Pulmonary artery endothelial cell (primary cell): Measurements from ENCODE around the gene FFAR1. TPM values are rescaled to one million over a fixed set of nuclear protein-coding genes. Genes with fewer than 3 reads are reported as not detected.

Experiments used
- DNase-seq: peaks from one replicate; pipeline ENCODE4 v3.0.0-alpha.2; 2011; ENCODE audit warnings: low read depth, low spot score
- total RNA-seq: library from RNA; depleted of rRNA; stranded (reverse); fragments of >200 nt; gene quantifications from 2 replicates; pipeline ENCODE4 v1.2.3, GENCODE V29; 2014

The FFAR1 gene, protein sequence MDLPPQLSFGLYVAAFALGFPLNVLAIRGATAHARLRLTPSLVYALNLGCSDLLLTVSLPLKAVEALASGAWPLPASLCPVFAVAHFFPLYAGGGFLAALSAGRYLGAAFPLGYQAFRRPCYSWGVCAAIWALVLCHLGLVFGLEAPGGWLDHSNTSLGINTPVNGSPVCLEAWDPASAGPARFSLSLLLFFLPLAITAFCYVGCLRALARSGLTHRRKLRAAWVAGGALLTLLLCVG (N-terminal part only)
- total RNA-seq: not detected in 2 replicates

DNA sequence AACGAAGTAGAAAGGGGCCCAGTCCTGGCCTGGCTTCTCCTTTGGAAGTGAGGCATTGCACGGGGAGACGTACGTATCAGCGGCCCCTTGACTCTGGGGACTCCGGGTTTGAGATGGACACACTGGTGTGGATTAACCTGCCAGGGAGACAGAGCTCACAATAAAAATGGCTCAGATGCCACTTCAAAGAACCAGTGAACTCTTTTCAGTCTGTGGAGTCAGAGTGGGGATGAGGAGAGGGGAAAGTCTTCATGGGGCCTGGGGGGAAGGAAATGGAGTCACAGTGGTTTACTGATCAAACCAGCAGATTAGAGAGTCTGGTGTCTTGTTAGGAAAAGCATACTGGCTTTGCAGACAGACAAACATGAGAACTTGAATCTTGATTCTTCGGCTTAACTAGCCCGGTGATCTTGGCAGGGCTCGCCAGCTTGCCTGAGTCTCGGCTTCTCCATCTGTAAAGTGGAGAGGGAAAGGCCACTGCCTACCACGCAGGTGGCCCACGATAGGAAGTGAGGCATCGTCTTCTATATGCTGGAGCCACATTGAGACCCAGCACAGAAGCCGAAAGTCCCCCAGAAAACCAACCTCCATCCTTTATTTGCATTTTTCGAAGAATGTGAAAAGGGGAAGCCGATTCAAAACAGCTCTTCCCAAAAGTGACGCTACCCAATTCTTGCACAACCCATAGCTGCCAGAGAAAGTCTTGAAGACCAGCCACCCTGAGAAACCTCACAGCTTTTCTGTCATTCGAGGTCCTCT is at the start of gene FFAR1:
Gene FFAR1 (plus strand): TSS at position 732 of the 759 bp plus-strand sequence. CDS start 3,650 bp downstream, outside the sequence.
- DNase-seq: no peak

DNA sequence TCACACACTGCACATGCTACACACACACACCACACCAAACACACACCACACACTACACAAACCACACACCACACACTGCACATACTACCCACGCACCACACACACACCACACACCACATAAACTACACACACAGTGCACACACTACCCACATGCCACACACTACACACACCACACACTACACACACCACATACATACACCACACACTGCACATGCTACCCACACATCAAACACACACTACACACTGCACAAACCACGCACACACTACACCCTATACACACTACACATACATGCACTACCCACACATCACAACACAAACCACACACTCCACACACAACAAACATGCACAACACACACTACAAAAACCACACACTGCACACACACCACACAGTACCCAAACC is 49.8 kb upstream of the FFAR1 start:
- no peak for DNase-seq

DNA sequence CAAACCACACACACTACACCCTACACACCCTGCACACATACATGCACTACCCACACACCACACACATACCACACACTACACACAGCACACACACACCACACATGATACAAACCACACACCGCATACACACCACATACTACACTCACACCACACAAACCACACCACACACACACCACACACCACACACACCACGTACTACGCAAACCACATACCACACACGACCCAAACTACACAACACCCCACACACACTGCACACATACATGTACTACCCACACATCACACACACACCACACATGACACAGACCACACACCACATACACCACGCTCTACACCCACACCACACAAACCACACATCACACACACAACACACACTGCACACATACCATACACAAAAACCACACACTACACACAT is 49.1 kb upstream of the FFAR1 start:
- DNase-seq: no peak

DNA sequence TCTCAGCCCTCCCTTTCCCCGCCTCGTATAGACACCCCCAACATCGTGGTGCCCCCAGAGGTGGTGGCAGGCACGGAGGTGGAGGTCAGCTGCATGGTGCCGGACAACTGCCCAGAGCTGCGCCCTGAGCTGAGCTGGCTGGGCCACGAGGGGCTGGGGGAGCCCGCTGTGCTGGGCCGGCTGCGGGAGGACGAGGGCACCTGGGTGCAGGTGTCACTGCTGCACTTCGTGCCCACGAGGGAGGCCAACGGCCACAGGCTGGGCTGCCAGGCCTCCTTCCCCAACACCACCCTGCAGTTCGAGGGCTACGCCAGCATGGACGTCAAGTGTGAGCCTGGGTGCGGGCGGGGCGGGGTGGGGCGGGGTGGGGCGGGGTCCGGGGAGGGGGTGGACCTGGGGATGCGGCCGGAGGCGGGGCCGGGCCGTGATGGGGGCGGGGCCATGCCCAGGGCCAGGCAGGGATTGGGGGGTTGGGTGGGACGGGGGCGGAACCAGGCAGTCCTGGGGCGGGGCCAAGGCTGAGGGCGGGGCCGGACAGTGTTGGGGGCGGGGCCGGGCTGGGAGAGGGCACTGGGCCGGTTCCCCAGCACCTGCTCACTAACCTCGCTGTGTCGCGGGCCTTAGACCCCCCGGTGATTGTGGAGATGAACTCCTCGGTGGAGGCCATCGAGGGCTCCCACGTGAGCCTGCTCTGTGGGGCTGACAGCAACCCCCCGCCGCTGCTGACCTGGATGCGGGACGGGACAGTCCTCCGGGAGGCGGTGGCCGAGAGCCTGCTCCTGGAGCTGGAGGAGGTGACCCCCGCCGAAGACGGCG is 48.0 kb upstream of the FFAR1 start:
- DNase-seq: no peak

DNA sequence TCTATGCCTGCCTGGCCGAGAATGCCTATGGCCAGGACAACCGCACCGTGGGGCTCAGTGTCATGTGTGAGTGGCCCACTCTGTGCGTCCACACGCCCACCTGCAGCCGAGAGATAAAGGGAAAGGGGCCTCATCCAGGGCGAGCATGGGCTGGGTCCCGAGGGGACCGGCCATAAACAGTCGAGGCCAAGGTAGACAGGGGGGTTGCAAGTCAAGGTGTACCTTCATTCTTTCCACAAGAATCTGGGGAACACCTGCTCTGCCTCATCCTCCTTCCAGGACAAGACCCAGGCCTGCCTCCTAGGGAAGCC is 47.4 kb upstream of the FFAR1 start:
- no peak for DNase-seq

DNA sequence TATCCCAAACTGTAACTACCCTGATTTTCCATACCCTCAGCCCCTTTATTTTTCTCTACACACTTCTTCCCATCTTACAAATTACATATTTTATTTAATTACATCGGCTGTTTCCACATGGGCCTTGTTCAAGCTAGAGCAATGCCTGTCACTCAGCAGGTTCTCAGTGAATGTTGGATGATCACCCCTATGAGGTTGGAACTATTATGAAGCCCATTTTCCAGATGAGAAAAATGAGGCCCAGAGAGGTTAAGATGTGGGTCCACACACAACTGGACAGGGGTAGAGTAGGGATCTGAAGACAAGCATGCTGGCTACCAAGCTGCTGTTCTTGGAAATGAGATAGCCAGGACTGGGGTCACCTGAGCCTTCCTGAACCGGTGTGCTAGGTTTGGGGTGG is 45.7 kb upstream of the FFAR1 start:
- DNase-seq: no peak

DNA sequence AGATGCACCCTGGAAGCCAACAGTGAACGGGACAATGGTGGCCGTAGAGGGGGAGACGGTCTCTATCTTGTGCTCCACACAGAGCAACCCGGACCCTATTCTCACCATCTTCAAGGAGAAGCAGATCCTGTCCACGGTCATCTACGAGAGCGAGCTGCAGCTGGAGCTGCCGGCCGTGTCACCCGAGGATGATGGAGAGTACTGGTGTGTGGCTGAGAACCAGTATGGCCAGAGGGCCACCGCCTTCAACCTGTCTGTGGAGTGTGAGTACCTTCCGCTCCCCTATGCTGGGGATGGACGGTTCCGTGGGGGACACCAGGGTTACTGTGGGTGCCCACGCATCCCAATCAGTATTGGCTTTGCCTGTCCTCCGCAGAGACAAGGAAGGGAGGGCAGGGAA is 45.3 kb upstream of the FFAR1 start:
- no peak for DNase-seq

DNA sequence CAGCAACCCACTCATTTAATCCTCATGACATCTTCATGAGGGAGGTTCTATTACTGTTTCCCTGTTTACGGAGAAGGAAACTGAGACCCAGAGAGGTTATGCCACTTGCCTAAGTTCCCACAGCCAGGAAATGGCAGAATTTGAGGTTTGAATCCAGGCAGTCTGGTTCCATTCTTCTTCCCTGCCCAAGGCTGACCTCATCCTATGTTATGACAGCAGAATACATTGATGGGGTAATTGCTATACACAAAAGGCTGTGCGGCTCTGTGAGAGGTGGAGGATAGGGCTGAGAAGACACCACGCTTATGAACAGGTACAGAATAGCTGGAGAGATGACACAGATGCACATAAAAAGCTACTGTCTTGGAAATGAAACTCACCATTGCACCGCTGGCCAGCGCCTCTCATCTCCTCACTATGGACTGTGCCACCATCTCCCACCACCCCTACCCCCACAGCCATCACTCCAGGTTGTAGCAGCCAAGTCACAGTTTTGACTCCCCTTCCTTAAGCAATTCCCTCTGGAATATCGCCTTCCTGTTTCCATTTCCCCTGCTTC is 44.3 kb upstream of the FFAR1 start:
- DNase-seq: no peak

DNA sequence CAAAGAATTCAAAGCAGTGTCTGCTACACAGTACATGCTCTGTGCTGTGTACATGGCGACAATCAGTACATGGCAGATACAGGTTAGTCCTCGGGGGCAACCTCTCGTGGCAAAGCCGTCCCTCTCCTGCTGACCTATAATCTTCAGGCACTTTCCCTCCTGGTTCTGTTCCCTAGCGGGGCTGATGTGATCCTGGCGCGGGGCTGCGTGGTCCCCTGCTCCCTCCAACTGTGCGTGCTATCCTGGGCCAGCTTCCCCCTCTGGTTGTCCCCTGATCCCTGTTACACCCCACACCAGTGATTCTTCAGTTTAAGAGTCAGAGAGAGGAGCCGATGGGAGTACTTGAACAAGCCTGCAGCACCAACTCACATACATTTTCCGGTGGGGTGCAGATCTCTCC is 43.7 kb upstream of the FFAR1 start:
- DNase-seq: no peak

DNA sequence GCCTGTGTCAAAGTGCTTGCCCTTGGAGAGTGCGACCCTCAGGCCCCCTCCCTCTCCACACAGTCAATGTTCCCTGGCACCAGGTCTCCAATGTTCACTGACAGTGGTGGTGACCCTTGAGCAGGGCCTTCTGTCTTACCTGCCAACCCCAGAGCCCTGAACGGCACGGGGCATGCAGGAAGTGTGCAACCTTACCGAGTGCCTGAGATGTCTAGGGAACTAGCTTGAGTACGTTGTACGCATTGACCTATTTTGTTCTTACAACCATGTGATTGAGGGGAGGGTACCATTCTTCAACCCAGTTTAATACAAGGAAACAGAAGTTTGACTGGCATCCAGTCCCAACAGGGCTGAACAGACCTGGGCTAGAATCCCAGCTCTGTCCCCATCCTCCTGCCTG is 42.5 kb upstream of the FFAR1 start:
- DNase-seq: no peak

DNA sequence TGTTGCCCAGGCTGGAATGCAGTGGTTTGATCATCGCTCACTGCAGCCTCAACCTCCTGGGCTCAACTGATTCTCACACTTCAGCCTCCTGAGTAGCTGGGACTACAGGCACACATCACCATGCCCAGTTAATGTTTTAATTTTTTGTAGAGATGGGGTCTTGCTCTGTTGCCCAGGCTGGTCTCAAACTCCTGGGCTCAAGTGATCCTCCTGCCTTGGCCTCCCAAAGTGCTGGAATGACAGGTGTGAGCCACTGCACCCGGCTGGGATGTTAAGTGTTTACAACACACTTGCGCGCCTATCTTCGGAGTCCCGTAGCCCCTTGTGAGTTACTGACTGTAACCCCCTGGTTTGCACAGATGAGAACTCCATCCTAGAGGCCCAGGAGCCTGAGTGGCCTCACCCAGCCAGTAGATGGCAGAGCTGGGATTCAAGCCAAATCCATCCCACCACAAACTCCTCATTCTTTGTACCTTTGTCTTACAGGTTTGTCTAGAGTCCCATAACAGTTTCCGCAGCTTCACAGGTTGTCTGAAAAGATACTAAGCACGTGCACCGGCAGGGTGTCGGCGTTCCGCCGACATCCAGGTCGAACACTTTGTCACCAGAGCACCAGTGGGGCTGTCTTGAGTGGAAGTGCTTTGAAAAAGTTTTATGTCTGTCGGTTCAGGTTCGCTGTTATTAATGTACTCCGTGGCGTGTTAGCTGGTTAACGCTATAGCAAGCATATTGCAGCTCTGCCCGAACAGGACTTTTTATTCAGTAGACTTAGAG is 41.0 kb upstream of the FFAR1 start:
- no peak for DNase-seq

DNA sequence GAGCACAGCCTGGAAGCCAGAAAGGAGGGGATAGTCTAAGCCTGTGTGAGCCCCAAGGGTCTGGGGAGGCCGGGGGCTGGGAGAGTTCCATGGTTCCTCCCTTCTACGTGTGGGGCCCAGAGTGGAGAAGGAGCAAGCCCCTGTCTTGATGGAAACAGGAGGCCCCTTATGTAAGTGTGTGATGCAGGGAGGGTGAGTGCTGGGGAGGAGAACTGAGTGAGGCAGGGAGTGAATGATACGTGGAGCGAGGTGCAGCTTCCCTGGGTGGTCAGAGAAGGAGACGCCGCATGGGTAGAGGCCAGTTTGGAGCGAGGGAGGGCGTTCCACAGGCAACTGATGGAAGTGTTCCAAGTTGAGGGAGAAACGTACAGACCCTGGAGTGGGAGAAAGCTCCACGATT is 39.8 kb upstream of the FFAR1 start:
- no peak for DNase-seq

DNA sequence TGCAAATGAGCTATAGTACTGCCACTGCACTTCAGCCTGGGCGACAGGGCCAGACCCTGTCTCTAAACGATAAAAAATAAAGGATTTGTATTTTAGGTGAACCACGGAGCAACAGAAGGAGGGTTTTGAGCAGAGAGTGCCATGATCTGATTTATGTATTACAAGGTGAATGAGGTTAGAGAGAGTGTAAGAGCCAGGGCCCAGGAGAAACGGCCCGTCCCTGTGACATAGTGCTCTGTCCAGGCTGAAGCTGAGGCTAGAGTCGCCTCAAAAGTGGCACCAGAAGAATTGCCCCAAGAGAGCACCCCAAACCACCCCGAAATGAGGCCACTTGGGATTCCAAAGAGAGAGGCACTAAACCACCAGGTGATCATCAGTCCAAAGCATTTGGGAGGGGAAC is 38.8 kb upstream of the FFAR1 start:
- no peak for DNase-seq

DNA sequence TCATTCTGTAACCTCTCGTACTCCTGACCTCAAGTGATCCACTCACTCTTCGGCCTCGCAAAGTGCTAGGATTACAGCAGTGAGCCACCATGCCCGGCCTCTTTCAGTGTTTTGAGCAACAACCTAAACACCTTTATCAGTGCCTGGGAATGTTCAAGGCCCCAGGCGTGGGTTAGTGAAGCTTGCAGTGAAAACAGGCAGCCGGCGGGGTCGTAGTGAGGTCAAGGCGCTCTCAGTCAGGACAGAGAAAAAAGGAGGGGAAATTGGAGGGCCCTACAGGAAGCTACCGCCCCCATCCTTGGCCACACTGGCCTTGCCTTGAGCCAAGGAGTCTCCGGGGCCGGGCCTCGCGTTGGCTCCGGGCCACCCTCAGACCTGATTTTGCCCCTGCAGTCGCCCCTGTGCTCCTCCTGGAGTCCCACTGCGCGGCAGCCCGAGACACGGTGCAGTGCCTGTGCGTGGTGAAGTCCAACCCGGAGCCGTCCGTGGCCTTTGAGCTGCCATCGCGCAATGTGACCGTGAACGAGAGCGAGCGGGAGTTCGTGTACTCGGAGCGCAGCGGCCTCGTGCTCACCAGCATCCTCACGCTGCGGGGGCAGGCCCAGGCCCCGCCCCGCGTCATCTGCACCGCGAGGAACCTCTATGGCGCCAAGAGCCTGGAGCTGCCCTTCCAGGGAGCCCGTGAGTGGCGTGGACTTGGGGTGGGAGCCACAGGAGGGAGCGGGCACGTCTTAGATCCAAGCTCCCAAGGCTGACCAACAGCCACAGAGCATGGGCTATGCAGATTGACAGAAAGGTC is 38.0 kb upstream of the FFAR1 start:
- no peak for DNase-seq

DNA sequence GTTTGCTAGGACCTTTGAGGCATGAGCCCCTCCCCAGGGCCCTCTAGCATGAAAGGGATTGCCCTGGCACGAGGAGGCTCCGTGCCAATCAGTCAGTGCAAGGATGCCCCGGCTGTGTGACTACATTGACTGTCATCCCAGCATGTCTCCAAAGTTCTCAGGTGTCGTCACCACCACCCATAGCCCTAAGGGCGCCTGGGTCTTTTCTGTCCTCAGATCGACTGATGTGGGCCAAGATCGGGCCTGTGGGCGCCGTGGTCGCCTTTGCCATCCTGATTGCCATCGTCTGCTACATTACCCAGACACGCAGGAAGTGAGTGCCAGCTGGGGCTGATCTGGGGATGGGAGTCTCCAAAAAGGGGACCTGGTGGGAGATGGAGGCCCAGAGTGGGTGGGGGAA is 37.4 kb upstream of the FFAR1 start:
- DNase-seq: no peak

DNA sequence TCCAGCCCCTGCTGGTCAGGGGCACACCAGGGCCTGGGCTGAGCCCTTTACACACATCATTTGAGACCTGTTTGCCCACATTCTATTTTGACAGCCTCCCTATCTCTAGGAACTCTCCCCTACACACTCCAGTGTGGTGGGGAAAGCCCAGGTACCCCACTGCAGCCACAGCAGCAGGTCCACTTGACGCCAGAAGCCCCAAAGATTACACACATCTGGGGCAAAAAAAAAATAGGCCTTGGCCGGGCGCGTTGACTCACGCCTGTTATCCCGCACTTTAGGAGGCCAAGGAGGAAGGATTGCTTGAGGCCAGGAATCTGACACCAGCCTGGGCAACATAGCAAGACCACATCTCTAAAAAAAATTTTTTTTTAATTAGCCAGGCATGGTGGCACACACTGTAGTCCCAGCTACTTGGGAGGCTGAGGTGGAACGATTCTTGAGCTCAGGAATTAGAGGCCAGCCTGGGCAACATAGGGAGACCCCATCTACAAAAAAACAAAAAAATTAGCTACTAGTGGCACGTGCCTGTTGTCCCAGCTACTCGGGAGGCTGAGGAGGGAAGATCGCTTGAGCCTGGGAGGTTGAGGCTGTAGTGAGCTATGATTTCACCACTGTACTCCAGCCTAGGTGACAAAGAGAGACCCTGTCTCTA is 36.8 kb upstream of the FFAR1 start:
- DNase-seq: no peak

DNA sequence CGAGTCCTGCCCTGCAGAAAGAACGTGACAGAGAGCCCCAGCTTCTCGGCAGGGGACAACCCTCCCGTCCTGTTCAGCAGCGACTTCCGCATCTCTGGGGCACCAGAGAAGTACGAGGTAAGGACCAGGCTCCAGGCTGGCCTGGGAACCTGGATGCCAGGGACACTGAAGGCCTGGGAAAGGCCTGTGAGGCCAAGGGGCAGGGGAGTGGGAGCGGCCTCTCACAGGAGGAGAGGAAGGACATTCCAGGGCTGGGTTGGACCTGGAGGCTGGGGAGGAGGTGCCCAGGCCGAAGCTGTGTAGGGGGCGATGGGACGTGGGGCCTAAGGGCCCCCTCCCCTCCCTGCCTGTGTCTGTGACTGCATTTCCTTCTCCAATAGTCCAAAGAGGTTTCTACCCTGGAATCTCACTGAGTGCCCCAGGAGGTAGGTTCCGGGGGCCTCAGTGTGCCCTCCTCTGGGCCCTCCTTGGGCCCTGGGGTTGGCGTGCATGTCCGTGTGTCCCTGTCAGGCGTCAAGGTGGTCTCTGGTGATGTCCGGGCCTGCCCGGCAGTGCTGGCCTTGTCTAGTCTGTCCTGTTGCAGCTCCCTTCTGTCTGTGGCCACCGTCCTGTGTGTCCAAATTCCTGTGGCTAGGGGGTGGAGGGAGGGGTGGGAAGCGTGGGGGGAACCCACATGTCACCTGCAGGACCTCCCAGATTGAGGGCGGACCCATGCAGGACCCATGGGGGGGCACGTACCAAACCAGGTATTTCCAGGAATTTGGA is 35.6 kb upstream of the FFAR1 start:
- DNase-seq: no peak

DNA sequence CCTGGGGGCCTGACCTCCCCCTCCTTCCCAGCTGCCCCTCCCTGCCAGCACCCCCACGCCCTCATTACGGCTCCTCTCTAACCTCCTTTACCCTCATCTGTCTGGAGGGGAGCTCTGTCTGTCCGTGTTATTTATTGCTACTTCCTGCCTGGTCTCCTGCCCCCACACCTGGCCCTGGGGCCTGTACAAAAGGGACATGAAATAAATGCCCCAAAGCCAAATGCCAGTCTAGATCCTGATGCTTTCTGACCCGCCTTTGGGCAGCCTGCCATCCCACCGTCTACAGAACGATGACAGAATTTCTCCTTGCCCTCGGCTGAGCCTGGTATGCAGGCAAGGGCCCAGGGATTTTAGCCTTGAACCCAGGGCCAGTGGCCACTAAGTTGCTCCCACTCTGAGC is 34.1 kb upstream of the FFAR1 start:
- no peak for DNase-seq

DNA sequence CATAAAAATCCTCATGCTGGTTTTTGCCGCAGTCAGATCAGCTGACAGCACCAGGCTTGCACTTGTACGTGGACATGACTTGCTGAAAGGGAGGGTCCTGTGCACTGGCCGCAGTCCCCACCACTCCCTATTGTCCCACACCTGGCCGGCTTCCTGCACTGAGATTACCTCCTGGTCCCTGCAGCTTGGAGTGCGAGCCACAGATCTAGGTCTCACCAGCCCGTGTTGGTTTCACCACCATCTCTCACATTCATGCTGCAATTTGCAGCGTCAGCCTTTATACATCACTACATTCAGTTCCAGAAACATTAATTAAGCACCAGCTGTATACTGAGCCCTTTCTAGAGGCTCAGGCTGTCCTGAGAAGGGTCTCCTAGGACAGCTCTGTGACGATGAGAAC is 33.7 kb upstream of the FFAR1 start:
- DNase-seq: no peak
